ENCODE measurements around the gene AKT3.
"Not testable (repeated sequence)": the region's sequence is repeated elsewhere in the genome, so short reads cannot be mapped to it uniquely, and the experiment has no call there.

The AKT3 gene

DNA sequence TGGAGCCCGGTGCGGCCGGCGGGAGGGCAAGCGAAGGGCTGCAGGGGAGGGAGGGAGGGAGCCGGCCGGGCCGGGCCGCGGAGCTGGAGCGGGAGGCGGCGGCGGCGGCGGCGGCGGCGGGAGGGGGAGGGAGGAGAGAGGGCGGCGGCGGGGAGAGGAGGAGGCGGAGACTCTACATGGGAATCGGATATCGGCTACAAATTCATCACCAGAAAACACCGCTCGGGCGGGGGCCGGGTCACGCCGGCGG is at the start of gene AKT3:
Gene AKT3, minus strand, starts transcription at position 42 of the 250 bp plus-strand sequence. CDS start 7,073 bp downstream, outside the sequence.
- DNase-seq, result no peak

GRCh38 chr1:243898278-243898677 is 48.2 kb upstream of the AKT3 start:
- no peak for DNase-seq

DNA sequence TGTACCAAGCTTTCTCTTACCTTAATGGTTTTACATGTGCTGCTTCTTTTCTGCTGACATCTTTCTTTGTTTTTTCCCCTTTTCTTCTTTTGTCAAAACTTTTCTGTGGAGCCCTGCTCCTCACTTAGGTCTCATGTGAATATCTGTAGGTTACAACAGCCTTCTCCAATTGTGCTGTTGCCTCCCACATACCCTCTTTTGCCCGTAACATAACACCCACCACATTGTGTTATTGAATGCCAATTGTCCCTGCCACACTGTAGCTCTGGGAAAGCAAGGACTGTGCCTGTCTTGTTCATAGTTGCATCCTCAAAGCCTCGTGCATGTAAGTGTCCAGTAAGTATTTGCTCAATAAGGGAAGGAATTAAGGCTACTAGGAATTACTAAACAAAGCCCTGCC is 46.3 kb upstream of the AKT3 start:
- no peak for DNase-seq

DNA sequence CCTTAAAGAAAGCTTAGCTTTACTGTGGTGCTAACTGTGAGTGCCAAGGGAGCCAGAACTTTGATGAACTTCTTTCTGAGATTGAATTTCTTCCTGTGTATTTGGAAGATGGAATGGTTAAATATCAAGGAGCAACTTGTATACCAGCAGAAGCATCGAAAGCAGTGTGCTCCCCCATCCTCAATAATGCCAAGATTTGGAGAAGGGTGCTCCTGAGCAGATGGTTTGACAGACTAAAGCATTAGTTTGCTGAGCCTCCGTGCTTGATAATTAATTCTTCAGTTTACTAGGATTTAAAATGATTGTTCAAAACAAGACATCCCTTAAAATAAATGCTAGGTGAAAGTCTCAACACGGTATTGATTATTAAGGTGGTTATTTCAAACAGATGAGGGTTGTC is 42.4 kb upstream of the AKT3 start:
- no peak for DNase-seq

GRCh38 chr1:243890576-243890975 is 40.5 kb upstream of the AKT3 start:
- no peak for DNase-seq

- DNase-seq, result no peak
These were observed 35.8 kb upstream of the AKT3 start for GRCh38 chr1:243885806-243886205.

GRCh38 chr1:243884603-243885002 is 34.6 kb upstream of the AKT3 start:
- no peak for DNase-seq

DNA sequence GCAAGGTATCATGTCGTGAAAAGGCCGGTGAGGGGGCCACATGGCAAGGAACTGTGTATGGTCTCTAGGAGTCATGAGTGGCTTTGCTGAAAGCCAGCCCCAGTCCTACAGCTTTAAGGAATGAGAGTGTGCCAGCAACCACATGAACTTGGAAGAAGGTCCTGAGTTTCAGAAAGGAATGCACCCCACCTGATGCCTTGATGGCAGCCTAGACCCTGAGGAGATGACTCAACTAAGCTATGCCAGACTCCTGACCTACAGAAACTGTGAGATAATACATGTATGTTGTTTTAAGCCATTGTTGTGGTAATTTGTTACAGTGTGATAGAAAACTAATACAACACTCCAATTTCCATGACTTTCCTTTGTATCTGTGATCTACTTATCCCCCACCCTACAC is 33.5 kb upstream of the AKT3 start:
- no peak for DNase-seq

- no peak for DNase-seq
These were observed 32.2 kb upstream of the AKT3 start for GRCh38 chr1:243882276-243882675.

- not testable (repeated sequence) for DNase-seq
These were observed 27.0 kb upstream of the AKT3 start for GRCh38 chr1:243877058-243877457.

DNA sequence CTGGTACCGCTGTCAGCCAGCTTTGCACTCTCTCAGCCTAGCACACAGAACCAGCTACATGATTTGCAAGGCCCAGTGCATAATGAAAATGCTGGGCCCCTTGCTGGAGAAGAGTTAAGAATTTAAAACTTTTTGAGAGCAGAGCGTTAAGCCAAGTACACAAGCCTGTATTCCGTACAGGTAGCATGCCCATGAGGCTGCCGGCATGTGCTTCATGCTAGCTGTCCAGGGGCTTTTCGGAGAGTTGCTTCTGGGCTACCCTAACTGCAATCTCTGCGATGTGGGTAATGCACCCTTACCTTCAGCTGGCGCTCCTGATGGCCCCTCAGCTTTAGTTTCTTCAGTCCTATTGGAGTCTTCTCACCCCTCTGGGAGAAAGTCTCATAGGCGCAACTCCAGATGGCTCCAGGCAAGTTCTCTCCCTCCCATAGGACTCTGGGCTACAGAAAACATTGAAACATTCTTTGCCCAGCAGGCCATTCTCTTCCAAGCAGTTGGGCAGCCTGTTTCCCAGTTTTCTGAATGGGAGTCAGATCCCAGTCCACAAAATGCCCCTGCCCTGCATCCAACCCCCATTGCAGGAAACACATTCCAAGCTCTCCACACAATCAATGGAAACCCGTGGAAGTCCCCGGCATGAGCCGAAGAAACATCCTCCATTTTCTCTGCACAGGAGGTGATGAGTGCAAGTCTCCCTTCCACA is 5.7 kb upstream of the AKT3 start:
- DNase-seq, result no peak

DNA sequence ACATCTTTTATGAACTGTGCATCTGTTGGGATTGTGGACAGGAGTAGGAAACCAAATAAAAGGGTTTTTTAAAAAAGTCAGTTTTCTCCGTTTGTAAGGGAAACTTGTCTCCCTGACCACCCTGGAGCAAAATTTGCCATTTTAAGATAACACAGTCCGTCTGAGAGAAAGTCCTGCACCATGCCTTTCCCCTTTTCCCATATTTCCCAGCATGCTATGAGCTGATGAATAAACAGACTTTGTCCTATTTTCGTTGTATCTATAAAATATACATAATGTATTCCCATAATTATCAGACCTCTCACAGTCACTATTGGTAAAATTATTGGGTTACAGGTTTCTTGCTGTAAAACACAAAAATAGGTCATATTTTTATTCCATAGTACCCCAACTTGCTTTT is 1.7 kb upstream of the AKT3 start:
- DNase-seq, result no peak

- no peak for DNase-seq
These were observed 1.3 kb upstream of the AKT3 start for GRCh38 chr1:243851257-243851756.

GRCh38 chr1:243850452-243851256 is 611 bp upstream of the AKT3 start:
- no peak for DNase-seq

GRCh38 chr1:243849421-243850201 is 432 bp downstream of the AKT3 start:
- DNase-seq, result no peak

GRCh38 chr1:243848858-243849420 is 1.1 kb downstream of the AKT3 start:
- no peak for DNase-seq

DNA sequence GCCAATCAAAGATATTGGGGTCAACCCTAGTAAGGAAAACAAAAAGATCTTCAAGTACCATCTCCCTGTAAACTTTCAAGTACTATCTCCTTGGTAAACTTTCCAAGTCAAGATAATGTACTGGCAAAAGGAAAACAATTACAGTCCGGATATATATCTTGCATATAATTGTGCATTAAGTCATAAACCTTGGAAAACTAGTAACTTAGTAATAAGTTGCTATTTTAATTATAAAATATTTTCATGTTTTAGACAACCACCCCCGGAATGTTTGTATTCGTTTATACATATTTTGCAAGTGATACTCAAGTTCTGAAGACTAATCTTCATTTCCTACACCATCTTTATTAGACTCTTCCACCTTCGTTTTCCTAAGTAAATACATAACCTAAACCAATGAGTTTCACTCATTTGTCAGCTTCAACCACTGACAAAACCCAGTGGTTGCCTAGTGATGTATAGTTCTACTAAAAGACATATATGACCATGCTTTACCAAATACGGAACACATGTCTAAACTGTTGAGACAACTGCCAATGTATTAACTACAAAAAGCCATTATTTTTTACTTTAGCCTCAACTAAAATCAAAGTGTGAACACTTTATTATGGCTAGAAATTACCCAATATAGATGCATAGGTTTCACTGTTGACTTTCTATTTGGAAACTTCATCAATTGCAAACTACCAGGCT is 1.7 kb downstream of the AKT3 start:
- DNase-seq, result no peak

DNA sequence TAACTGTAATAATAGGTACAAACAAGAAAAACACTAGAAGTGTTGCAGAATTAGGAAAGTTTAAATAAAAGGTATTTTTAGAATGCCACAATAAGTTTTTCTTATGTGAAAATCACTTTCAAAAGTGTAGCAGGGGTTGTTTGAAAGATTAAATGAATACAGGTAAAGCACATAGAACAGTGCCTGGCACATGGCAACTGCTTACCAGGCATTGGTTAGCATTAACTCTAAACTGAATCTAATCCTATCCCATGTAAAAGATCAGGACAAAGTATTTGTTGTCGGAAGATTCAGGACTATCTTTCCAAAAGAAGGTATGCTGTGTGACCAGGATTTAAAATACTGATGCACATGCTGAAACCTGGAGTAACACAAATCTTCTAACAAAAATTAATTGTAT is 3.3 kb downstream of the AKT3 start:
- DNase-seq, result no peak

- no peak for DNase-seq
These were observed 4.2 kb downstream of the AKT3 start for GRCh38 chr1:243845888-243846287.

DNA sequence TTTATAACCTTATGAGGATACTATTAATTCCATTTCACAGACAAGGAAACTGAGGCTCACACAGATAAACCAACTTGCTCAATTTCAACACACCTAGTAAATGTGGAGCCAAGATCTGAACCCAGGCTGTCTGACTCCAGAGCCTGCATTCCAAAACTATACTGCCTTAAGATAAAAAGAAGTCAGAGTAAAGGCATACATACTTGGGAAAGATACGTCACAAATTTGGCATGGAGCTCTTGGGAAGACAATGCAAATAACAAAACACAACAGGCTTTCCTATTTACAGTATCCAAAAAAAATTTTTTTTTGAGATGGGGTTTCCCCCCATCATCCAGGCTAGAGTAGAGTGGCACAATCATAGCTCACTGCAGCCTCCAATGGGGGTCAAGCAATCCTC is 5.9 kb downstream of the AKT3 start:
- no peak for DNase-seq

DNA sequence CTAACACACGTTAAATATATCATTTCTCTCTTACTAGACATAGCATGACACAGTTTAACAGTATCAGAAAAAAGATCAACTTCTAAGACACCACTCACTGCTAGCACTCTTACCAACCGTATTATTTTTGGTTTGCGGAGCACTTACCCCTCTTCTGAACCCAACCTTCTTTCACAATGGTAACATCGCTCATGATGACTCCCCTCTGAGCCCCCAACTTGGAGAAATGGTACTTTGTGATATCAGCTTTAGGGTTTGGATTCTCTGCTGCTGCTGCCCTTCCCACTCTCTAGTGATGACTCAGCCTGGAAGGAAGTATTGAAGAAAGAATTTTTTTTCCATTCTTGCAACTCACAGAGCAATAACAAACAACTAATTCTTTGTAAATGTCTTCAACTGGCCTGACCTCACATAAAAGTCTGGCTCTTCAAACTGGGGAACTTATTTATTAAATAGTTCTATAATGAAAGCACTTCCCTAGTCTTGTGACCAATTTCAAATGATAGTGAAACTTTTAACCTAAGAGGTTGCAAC is 7.0 kb downstream of the AKT3 start:
- DNase-seq, result peak; percentile 34

GRCh38 chr1:243842161-243842560 is 7.9 kb downstream of the AKT3 start:
- DNase-seq, result no peak

- DNase-seq, result no peak
These were observed 8.5 kb downstream of the AKT3 start for GRCh38 chr1:243841507-243841906.
